Sigmoid colon (tissue), 7 donors: Measurements from ENCODE around the gene SCMH1. TPM values are rescaled to one million over a fixed set of nuclear protein-coding genes. Genes with fewer than 3 reads are reported as not detected.

Source experiments
- DNase-seq: peaks from one replicate; pipeline ENCODE4 v3.0.0-alpha.2; 2019
- H3K27ac ChIP-seq, 4 donors: fragments of 200-600 bp; sonication (generic); one replicate each; pipeline ENCODE4 v1.5.1; 2016 to 2019; ENCODE audit warnings: mild to moderate bottlenecking in 1 of 4
- H3K27me3 ChIP-seq, 3 donors: fragments of 200-600 bp; sonication (generic); one replicate each; pipeline ENCODE4 v1.5.1; 2019; ENCODE audit warnings: mild to moderate bottlenecking in 1 of 3
- H3K36me3 ChIP-seq, 4 donors: fragments of 200-600 bp; sonication (generic); one replicate each; pipeline ENCODE4 v1.5.1; 2016 to 2019
- H3K4me1 ChIP-seq, 4 donors: fragments of 200-600 bp; sonication (generic); one replicate each; pipeline ENCODE4 v1.5.1; 2017 to 2019
- H3K4me3 ChIP-seq, 4 donors: fragments of 200-600 bp; sonication (generic); one replicate each; pipeline ENCODE4 v1.5.1; 2017 to 2019; ENCODE audit warnings: mild to moderate bottlenecking in 2 of 4, moderate library complexity in 1 of 4
- H3K9me3 ChIP-seq, 4 donors: fragments of 200-600 bp in 3 of 4; sonication (generic) in 3 of 4; one replicate each; pipeline versions ENCODE4 v1.5.1 to v1.6.1; 2013 to 2019
- EP300 ChIP-seq, 4 donors: sonication (generic); formaldehyde crosslinking; IDR thresholded peaks; one replicate each; pipeline ENCODE4 v1.6.1; 2017; ENCODE audit warnings: antibody characterized with exemption in 4 of 4
- POLR2A ChIP-seq, 2 donors: fragments of 450-650 bp; IDR thresholded peaks; one replicate each; pipeline ENCODE4 v1.6.1; 2016; ENCODE audit warnings: antibody characterized with exemption in 2 of 2, mild to moderate bottlenecking in 2 of 2, moderate library complexity in 2 of 2
- POLR2AphosphoS5 ChIP-seq, 4 donors: sonication (generic); formaldehyde crosslinking; IDR thresholded peaks; one replicate each; pipeline ENCODE4 v1.6.1; 2017; ENCODE audit warnings: antibody characterized with exemption in 4 of 4
- WGBS, 2 donors: extraction: QIAGEN DNeasy Blood & Tissue Kit; methylation state at CpG; one replicate each; pipeline ENCODE4 v1.1.7; 2013; 5-methylcytosine and 5-hydroxymethylcytosine counted together
- intact Hi-C: fragments of 100-400 bp; cut with DNase I; formaldehyde crosslinking; loops from one replicate; pipeline ENCODE4 v1.15.1; 2023
- polyA plus RNA-seq, 3 donors: library from polyadenylated mRNA; stranded (reverse); fragments of 200-250 nt; gene quantifications; one replicate each; pipeline ENCODE4 v1.2.3, GENCODE V29; 2013
- total RNA-seq, 4 donors: library from RNA; depleted of rRNA; stranded (reverse); fragments of >200 nt; gene quantifications; one replicate each; pipeline ENCODE4 v1.1.0, GENCODE V29; 2016
- TF ChIP-seq, protein P1 (sequence below), 4 experiments: fragments of 450-650 bp in 3 of 4; fragments of 200-600 bp in 1 of 4; IDR thresholded peaks; one replicate each; pipeline ENCODE4 v1.5.1; 2016 to 2019; ENCODE audit warnings: antibody characterized with exemption in 4 of 4, mild to moderate bottlenecking in 3 of 4, moderate library complexity in 2 of 4
- donor health status: healthy with polysubstance abuse.
- donor health status: Bipolar disorder and iron deficiency.
- donor health status: healthy.

Gene SCMH1
- total and polyA plus RNA-seq, 7 donors, result 10.2 to 95.8 (median 52.4) TPM

DNA sequence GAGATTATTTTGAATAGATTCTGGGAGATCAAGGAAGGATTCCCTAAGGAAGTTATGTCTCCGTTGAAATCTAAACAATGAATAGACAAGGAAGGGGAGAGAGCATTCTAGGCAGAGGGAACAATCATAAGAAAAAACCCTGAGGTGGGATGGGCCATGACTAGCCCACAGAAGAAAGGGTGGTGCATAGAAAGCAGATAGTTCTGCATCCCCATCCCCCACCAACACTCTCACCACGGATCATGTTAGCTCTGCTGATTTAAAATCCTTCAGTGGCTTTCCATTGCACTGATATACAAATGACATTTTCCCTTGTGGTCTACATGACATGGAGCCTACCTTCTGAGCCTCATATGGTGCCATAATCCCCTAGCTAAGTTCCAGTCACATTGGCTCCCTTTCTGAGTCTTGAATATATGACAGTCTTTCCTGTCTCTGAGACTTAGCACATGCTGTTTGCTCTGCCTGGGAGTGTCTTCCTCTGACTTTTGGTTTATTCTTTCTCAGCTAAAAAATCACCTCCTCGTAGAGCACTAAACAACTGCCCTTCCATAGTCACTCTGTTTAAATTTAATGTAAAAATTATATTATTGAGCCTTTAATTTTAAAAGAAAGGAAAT, 15.2 kb downstream of the SCMH1 start:
- Histone ChIP-seq H3K27me3 (no peaks in the 10 kb centered on the region), H3K4me3 (no peak overlapping the region), H3K4me1 (peaks cover 0 to 29% (median 23%) of the 10 kb centered on the region in 4 donors), H3K36me3 (no peaks in the 10 kb centered on the region), H3K27ac (no peak overlapping the region), H3K9me3 (no peaks in the 10 kb centered on the region)
- no peak for DNase-seq
- intact Hi-C loops, result no loop called here
- TF ChIP-seq EP300 (IDR thresholded peaks at IDR 0.05), result no peak
- no peak for TF ChIP-seq POLR2AphosphoS5 (IDR thresholded peaks at IDR 0.05)
- TF ChIP-seq, protein P1, sequence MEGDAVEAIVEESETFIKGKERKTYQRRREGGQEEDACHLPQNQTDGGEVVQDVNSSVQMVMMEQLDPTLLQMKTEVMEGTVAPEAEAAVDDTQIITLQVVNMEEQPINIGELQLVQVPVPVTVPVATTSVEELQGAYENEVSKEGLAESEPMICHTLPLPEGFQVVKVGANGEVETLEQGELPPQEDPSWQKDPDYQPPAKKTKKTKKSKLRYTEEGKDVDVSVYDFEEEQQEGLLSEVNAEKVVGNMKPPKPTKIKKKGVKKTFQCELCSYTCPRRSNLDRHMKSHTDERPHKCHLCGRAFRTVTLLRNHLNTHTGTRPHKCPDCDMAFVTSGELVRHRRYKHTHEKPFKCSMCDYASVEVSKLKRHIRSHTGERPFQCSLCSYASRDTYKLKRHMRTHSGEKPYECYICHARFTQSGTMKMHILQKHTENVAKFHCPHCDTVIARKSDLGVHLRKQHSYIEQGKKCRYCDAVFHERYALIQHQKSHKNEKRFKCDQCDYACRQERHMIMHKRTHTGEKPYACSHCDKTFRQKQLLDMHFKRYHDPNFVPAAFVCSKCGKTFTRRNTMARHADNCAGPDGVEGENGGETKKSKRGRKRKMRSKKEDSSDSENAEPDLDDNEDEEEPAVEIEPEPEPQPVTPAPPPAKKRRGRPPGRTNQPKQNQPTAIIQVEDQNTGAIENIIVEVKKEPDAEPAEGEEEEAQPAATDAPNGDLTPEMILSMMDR (IDR thresholded peaks at IDR 0.05), result no peak
- TF ChIP-seq POLR2A (IDR thresholded peaks at IDR 0.05), result no peak
- 42 to 52% methylated on average over 3 of the region's 3 CpGs for WGBS, 2 donors

DNA sequence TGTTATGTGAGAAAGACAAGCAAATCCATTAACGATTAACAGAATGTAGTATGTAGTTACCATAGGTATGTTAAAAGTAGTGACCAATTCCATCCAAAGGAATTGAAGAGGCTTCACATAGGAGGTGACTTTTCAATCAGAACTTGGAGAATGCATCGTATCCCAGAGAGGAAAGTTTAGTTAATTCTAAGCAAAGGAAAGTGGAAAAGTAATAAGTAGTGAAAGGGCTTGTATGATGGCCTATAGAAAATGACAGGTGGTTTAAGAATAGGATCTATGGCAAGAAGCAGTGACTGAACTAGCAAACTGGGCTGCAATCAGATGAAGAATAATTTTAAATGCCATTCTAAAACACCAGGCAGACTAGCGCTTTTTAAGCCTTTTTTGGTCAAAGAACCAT, 16.6 kb downstream of the SCMH1 start:
- TF ChIP-seq, protein P1 (IDR thresholded peaks at IDR 0.05), result no peak
- TF ChIP-seq EP300 (IDR thresholded peaks at IDR 0.05) (no peak), POLR2A (IDR thresholded peaks at IDR 0.05) (no peak), POLR2AphosphoS5 (IDR thresholded peaks at IDR 0.05) (no peak)
- no peak overlapping the region for H3K27ac ChIP-seq
- intact Hi-C loops, result no loop called here
- H3K36me3 ChIP-seq, result no peaks in the 10 kb centered on the region
- no peaks in the 10 kb centered on the region for H3K27me3 ChIP-seq
- whole genome bisulfite sequencing, 2 donors, result 92 to 96% methylated on average over 3 of the region's 3 CpGs
- no peaks in the 10 kb centered on the region for H3K9me3 ChIP-seq
- no peak overlapping the region for H3K4me3 ChIP-seq
- peaks cover 0 to 30% (median 24%) of the 10 kb centered on the region in 4 donors for H3K4me1 ChIP-seq
- DNase-seq, result no peak

DNA sequence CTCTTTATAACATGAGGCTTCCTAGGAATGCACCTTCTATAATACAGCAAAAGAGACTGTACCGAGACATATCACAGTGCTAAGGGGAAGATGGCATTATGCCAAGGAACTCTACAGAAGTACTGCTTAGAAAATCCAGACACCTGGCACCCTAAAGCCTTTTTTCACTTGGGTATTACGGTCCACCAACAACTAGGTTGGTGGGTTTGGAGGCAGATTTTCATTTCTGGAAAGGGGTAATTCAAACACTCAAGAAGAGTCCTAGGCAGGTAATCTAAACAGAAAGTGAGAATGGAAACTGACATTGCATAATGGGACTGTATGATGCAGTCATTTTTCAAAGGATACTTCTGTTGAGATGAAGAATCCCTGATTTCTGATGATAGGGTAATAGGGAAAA, 19.6 kb downstream of the SCMH1 start:
- Histone ChIP-seq H3K9me3 (peaks cover 0 to 4% (median 0%) of the 10 kb centered on the region in 4 donors), H3K4me3 (no peak overlapping the region), H3K4me1 (peaks cover 0 to 34% (median 22%) of the 10 kb centered on the region in 4 donors), H3K27me3 (no peaks in the 10 kb centered on the region), H3K27ac (peak overlapping the region in 1 of 4 donors; percentile 12), H3K36me3 (no peaks in the 10 kb centered on the region)
- intact Hi-C loops, result no loop called here
- 29 to 37% methylated on average over 2 of the region's 2 CpGs for WGBS, 2 donors
- TF ChIP-seq EP300 (IDR thresholded peaks at IDR 0.05) (no peak), POLR2AphosphoS5 (IDR thresholded peaks at IDR 0.05) (peak in 1 of 4 donors; percentile 11)
- DNase-seq, result no peak

DNA sequence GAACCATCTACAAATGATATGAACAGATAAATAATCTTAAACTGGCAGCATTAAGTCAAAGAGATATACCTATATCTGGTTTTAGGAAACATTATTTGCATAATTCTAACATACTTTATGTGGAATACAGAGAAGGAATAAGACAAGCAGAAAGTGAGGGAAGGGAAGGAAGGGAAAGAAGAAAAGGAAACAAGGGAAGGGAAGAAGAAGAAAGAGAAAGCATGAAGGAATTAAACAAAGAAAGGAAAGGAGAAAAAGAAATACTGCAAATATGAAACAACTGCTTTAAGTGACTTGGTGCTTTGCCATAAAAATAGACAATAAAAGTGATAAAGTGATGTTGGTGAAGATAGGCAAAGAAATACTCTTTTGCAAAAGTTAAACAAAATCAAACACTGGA, 20.1 kb downstream of the SCMH1 start:
- Histone ChIP-seq H3K4me3 (no peak overlapping the region), H3K27me3 (no peaks in the 10 kb centered on the region), H3K36me3 (no peaks in the 10 kb centered on the region), H3K4me1 (peaks cover 0 to 29% (median 17%) of the 10 kb centered on the region in 4 donors), H3K27ac (peak overlapping the region in 1 of 4 donors; percentile 12), H3K9me3 (peaks cover 0 to 4% (median 0%) of the 10 kb centered on the region in 4 donors)
- intact Hi-C loops, result no loop called here
- no peak for DNase-seq
- no peak for TF ChIP-seq POLR2A (IDR thresholded peaks at IDR 0.05)
- no peak for TF ChIP-seq EP300 (IDR thresholded peaks at IDR 0.05)
- TF ChIP-seq, protein P1 (IDR thresholded peaks at IDR 0.05), result no peak
- TF ChIP-seq POLR2AphosphoS5 (IDR thresholded peaks at IDR 0.05), result no peak

DNA sequence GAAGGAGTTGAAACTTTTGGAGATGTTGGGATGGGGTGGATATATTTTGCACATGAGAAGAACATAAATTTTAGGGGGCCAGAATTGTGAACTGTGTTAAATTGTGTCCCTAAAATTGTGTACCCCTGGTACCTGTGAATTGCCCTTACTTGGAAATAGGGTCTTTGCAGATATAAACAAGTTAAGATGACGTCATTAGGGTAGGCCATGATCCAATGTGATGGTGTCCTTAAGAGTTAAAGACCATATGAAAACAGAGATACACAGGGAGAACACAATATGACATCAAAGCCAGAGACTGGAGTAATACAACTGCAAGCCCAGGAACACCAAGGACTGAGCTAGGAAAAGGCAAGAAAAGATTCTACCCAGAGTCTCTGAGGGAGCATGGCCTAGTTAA, 24.0 kb downstream of the SCMH1 start:
- WGBS, 2 donors, result 94 to 98% methylated on average over 1 of the region's 1 CpG
- Histone ChIP-seq H3K36me3 (no peaks in the 10 kb centered on the region), H3K9me3 (peaks cover 0 to 4% (median 0%) of the 10 kb centered on the region in 4 donors), H3K4me1 (peaks cover 0 to 51% (median 35%) of the 10 kb centered on the region in 4 donors), H3K27ac (no peak overlapping the region), H3K27me3 (no peaks in the 10 kb centered on the region), H3K4me3 (no peak overlapping the region)
- TF ChIP-seq POLR2AphosphoS5 (IDR thresholded peaks at IDR 0.05), result no peak
- TF ChIP-seq EP300 (IDR thresholded peaks at IDR 0.05), result no peak
- TF ChIP-seq, protein P1 (IDR thresholded peaks at IDR 0.05), result no peak
- no peak for TF ChIP-seq POLR2A (IDR thresholded peaks at IDR 0.05)
- intact Hi-C loops, result no loop called here
- no peak for DNase-seq
